GM18502 (cell line): ENCODE data around the gene CD82.

Experiments used
- ATAC-seq: cut with Tn5 transposase; IDR thresholded peaks from one replicate; pipeline ENCODE4 v1.9.1; 2021; ENCODE audit warnings: mild to moderate bottlenecking; ENCODE audit not compliant: unreplicated experiment, poor library complexity

Gene CD82

GRCh38 chr11:44596525-44597276 is 31.2 kb downstream of the CD82 start:
- ATAC-seq: peak; percentile 64

- peak; percentile 3 for ATAC-seq
Measured at GRCh38 chr11:44597358-44598012, 32.0 kb downstream of the CD82 start.

GRCh38 chr11:44598831-44599230 is 33.4 kb downstream of the CD82 start:
- ATAC-seq: no peak

GRCh38 chr11:44600261-44600660 is 34.8 kb downstream of the CD82 start:
- ATAC-seq: no peak

GRCh38 chr11:44600839-44601383 is 35.4 kb downstream of the CD82 start:
- peak; percentile 37 for ATAC-seq

- ATAC-seq: peak; percentile 33
Measured at GRCh38 chr11:44601471-44602370, 36.3 kb downstream of the CD82 start.

GRCh38 chr11:44602891-44603310 is 37.4 kb downstream of the CD82 start:
- ATAC-seq: no peak

- no peak for ATAC-seq
Measured at GRCh38 chr11:44604171-44604581, 38.7 kb downstream of the CD82 start.

GRCh38 chr11:44605068-44605708 is 39.7 kb downstream of the CD82 start:
- no peak for ATAC-seq

- ATAC-seq: no peak
Measured at GRCh38 chr11:44605965-44606364, 40.5 kb downstream of the CD82 start.

GRCh38 chr11:44606472-44606871 is 41.0 kb downstream of the CD82 start:
- no peak for ATAC-seq

- no peak for ATAC-seq
Measured at GRCh38 chr11:44607319-44607962, 42.0 kb downstream of the CD82 start.

GRCh38 chr11:44607987-44608386 is 42.5 kb downstream of the CD82 start:
- no peak for ATAC-seq

- peak; percentile 9 for ATAC-seq
Measured at GRCh38 chr11:44608651-44608990, 43.2 kb downstream of the CD82 start.

GRCh38 chr11:44608991-44609782 is 43.7 kb downstream of the CD82 start:
- peak; percentile 49 for ATAC-seq

GRCh38 chr11:44609783-44610155 is 44.3 kb downstream of the CD82 start:
- no peak for ATAC-seq

- ATAC-seq: no peak
Measured at GRCh38 chr11:44610186-44610955, 44.9 kb downstream of the CD82 start.

- no peak for ATAC-seq
Measured at GRCh38 chr11:44611088-44611487, 45.6 kb downstream of the CD82 start.
